H54 (cell line): ENCODE results near the gene DENND11.

ENCODE experiments used
- DNase-seq: peaks from one replicate; pipeline ENCODE4 v3.0.0; 2011; ENCODE audit warnings: low spot score, mixed read lengths; ENCODE audit not compliant: insufficient read length
- FAIRE-seq: peaks from 3 replicates; lab custom pipeline; 2011; peaks lifted over from hg19 to GRCh38; lab: Jason Lieb, UNC
- POLR2A ChIP-seq: IDR thresholded peaks from 2 replicates; pipeline ENCODE4 v1.6.1; 2011; ENCODE audit warnings: low read depth, mild to moderate bottlenecking, low read length

DENND11 gene

DNA sequence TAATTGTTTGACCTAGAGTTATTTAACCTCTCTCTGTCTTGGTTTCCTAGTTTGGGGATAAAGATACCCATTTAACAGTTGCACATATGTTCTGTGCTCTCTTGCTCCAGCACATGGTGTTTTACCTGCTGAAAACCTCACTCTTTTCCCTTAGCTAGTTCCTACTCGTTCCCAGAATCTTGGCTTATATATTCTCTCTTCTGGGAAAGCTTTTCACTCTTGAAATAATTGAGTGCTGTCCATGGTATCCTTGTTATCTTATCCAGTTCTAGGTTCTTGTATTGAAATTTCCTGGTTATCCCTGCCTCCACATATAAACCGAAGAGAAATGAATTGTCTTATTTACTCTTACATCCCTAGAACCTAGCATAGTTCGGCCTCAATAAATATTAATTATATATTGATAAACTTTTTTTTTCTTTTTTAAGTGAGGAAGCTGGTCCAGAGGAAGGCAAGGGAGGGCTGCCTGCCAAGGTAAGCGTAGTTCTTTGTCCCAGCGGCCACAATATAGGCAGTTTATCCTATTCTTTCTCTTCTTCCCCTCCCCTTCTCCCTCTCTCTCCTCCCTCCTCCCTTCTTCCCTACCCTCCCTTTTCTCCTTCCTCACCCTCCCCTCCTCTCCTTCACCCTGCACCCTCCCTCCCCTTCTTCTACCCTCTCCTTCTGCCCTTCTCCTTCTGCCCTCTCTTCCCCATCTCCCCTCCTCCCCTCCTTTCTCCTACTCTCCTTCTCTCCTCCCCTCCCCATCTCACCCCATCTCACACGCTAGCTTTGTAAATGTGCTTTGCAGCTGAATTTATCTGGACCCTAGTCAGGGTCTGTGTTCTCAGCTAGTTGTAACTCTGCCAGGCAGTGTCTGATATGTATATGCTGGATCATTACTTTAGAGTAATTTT is 14.1 kb upstream of the DENND11 start:
- no peak for DNase-seq
- no peak for FAIRE-seq
- no peak for TF ChIP-seq POLR2A

DNA sequence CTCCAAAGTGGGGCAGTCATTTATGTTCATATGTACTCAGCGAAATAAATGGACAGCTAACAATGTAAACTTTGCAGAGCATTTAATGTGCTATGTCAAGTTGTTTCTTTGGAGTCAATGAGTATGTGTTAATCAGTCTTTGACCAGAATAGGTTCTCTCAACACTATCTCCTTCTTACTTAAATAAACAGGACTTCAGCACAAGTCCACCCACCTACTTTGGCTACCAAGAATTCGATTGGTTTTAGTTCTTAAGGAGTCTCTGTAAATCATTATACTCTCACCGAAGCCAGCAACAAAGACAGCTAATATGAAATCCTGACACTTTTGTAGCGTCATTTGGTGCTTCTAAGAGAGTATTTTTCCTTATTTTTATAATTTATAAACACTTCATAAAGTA is 13.1 kb upstream of the DENND11 start:
- DNase-seq, result no peak
- FAIRE-seq, result no peak
- no peak for TF ChIP-seq POLR2A

GRCh38 chr7:141714571-141714970 is 12.6 kb upstream of the DENND11 start:
- DNase-seq, result no peak
- FAIRE-seq, result no peak
- no peak for TF ChIP-seq POLR2A

- TF ChIP-seq POLR2A, result no peak
- no peak for DNase-seq
- no peak for FAIRE-seq
Observed at GRCh38 chr7:141713890-141714289, 11.9 kb upstream of the DENND11 start.

- no peak for TF ChIP-seq POLR2A
- FAIRE-seq (no peak), DNase-seq (no peak)
Observed at GRCh38 chr7:141712603-141713255, 10.8 kb upstream of the DENND11 start.

GRCh38 chr7:141710301-141710700 is 8.3 kb upstream of the DENND11 start:
- DNase-seq (no peak), FAIRE-seq (no peak)
- no peak for TF ChIP-seq POLR2A

- FAIRE-seq (no peak), DNase-seq (no peak)
- TF ChIP-seq POLR2A, result no peak
Observed at GRCh38 chr7:141709749-141710148, 7.8 kb upstream of the DENND11 start.

DNA sequence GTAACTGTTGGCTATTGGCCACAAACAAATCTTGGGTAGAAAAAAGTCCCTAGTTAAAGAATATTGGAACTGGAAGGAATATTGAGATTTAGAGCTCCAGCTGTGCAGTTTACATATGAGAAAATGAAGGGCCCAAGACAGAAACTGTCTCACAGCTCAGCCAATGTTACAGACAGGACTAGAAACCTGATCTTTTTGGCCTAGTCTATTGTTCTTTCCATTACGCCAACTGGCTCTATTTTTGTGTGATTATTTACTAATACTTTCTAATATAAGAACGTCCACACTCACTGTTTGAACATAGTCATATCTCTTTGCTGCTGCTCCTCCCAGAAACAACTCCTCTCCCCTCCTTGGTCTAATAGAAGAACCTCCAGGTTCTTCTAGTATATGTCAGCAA is 7.4 kb upstream of the DENND11 start:
- no peak for TF ChIP-seq POLR2A
- DNase-seq (no peak), FAIRE-seq (no peak)

- DNase-seq, result no peak
- no peak for FAIRE-seq
- TF ChIP-seq POLR2A, result no peak
Observed at GRCh38 chr7:141708351-141708750, 6.4 kb upstream of the DENND11 start, which contains the start of gene WEE2. Gene WEE2, plus strand, starts transcription at chr7:141708353. Its CDS starts 406 bp downstream, at chr7:141708759.

GRCh38 chr7:141706239-141707064 is 4.5 kb upstream of the DENND11 start:
- FAIRE-seq (no peak), DNase-seq (no peak)
- TF ChIP-seq POLR2A, result no peak

DNA sequence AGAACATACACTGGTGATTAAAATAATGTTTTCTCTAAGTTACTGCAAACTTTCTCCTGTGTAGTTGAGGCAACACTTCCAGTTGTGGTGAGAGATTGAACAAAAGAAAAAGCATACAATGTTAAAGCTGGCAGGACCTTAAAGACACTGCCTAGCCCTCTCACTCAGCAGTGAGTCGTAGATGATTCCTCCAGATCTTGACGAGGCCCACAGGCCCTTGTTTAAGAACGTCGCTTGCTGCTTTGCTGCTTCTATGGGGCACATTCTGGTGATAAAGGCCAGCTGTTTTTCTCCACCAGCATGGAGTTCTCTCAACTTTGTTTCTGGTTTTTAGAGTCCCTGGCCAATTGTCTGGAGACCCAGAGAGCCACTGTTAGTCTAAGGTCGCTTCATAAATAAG is 2.8 kb upstream of the DENND11 start:
- no peak for TF ChIP-seq POLR2A
- no peak for DNase-seq
- no peak for FAIRE-seq

GRCh38 chr7:141704112-141704511 is 2.1 kb upstream of the DENND11 start:
- no peak for TF ChIP-seq POLR2A
- FAIRE-seq, result no peak
- DNase-seq, result no peak

- no peak for FAIRE-seq
- TF ChIP-seq POLR2A, result no peak
- DNase-seq, result no peak
Observed at GRCh38 chr7:141702892-141703291, 926 bp upstream of the DENND11 start.
